ENCODE measurements around the gene WDR12. TPM values are rescaled to one million over a fixed set of nuclear protein-coding genes. Genes with fewer than 3 reads are reported as not detected.

WDR12 gene
- total RNA-seq, 1 experiment from 2014 or later, result 118 TPM

GRCh38 chr2:202883987-202884675 lies 27.3 kb downstream of the WDR12 start:
- H3K36me3 Mint-ChIP-seq (ENCODE audit: insufficient read depth, unreplicated experiment), result peaks cover 45% of the 10 kb centered on the region

GRCh38 chr2:202881570-202881969 lies 29.9 kb downstream of the WDR12 start:
- TF ChIP-seq CTCF (IDR thresholded peaks at IDR 0.05; ENCODE audit: insufficient read depth in 1 of 2, low read depth in 1 of 2, low read length in 1 of 2, severe bottlenecking in 1 of 2, unreplicated experiment in 1 of 2), result no peak
- no peaks in the 10 kb centered on the region for H3K9me3 Mint-ChIP-seq (ENCODE audit: unreplicated experiment)
- Histone ChIP-seq H3K27me3 (replicated peaks; ENCODE audit: control insufficient read depth, insufficient read depth, low read length) (no peaks in the 10 kb centered on the region), H3K4me1 (no peaks in the 10 kb centered on the region), H3K9me3 (no peaks in the 10 kb centered on the region), H3K4me3 (ENCODE audit: low read depth, low read length) (no peak overlapping the region), H3K36me3 (ENCODE audit: control insufficient read depth, insufficient read depth, low read length) (no peaks in the 10 kb centered on the region; the same call in 1 of the 2 replicates)
- ChIA-PET CTCF (no interaction called here), POLR2A (no interaction called here)
- H3K27ac Mint-ChIP-seq (ENCODE audit: unreplicated experiment), result no peak overlapping the region
- no peaks in the 10 kb centered on the region for H3K27me3 Mint-ChIP-seq (ENCODE audit: insufficient read depth, unreplicated experiment)
- intact Hi-C loops (cut with micrococcal nuclease; ENCODE audit: unreplicated experiment), result no loop called here
- no peak overlapping the region for H3K4me3 Mint-ChIP-seq (ENCODE audit: unreplicated experiment)
- no TSS peak for BruUV-seq (replicated peaks)
- H3K36me3 Mint-ChIP-seq (ENCODE audit: insufficient read depth, unreplicated experiment), result peaks cover 28% of the 10 kb centered on the region
- H3K4me1 Mint-ChIP-seq (ENCODE audit: low read depth, unreplicated experiment), result no peaks in the 10 kb centered on the region
- DNase-seq, result no peak

More at GRCh38 chr2:202883987-202884675, 27.3 kb downstream of the WDR12 start:
- no TSS peak for BruUV-seq (replicated peaks)
- no peak for DNase-seq
- Histone ChIP-seq H3K9me3 (no peaks in the 10 kb centered on the region), H3K4me3 (ENCODE audit: low read depth, low read length) (no peak overlapping the region), H3K36me3 (ENCODE audit: control insufficient read depth, insufficient read depth, low read length) (no peaks in the 10 kb centered on the region; the same call in 1 of the 2 replicates), H3K27me3 (replicated peaks; ENCODE audit: control insufficient read depth, insufficient read depth, low read length) (no peaks in the 10 kb centered on the region), H3K4me1 (no peaks in the 10 kb centered on the region)
- Mint-ChIP-seq H3K4me1 (ENCODE audit: low read depth, unreplicated experiment) (no peaks in the 10 kb centered on the region), H3K9me3 (ENCODE audit: unreplicated experiment) (no peaks in the 10 kb centered on the region), H3K27ac (ENCODE audit: unreplicated experiment) (no peak overlapping the region), H3K27me3 (ENCODE audit: insufficient read depth, unreplicated experiment) (no peaks in the 10 kb centered on the region), H3K4me3 (ENCODE audit: unreplicated experiment) (no peak overlapping the region)
- intact Hi-C loops (cut with micrococcal nuclease; ENCODE audit: unreplicated experiment), result no loop called here
- ChIA-PET CTCF (no interaction called here), POLR2A (no interaction called here)
- no peak for TF ChIP-seq CTCF (IDR thresholded peaks at IDR 0.05; ENCODE audit: insufficient read depth in 1 of 2, low read depth in 1 of 2, low read length in 1 of 2, severe bottlenecking in 1 of 2, unreplicated experiment in 1 of 2)

GRCh38 chr2:202877699-202878098 lies 33.8 kb downstream of the WDR12 start:
- no peak for DNase-seq
- BruUV-seq (replicated peaks), result no TSS peak
- Histone ChIP-seq H3K4me1 (no peaks in the 10 kb centered on the region; the same call in 1 of the 2 replicates), H3K9me3 (no peaks in the 10 kb centered on the region), H3K36me3 (ENCODE audit: control insufficient read depth, insufficient read depth, low read length) (no peaks in the 10 kb centered on the region; the same call in 1 of the 2 replicates), H3K4me3 (ENCODE audit: low read depth, low read length) (no peak overlapping the region), H3K27me3 (replicated peaks; ENCODE audit: control insufficient read depth, insufficient read depth, low read length) (no peaks in the 10 kb centered on the region)
- Mint-ChIP-seq H3K4me1 (ENCODE audit: low read depth, unreplicated experiment) (no peaks in the 10 kb centered on the region), H3K27me3 (ENCODE audit: insufficient read depth, unreplicated experiment) (no peaks in the 10 kb centered on the region), H3K27ac (ENCODE audit: unreplicated experiment) (no peak overlapping the region), H3K4me3 (ENCODE audit: unreplicated experiment) (no peak overlapping the region), H3K36me3 (ENCODE audit: insufficient read depth, unreplicated experiment) (peaks cover 12% of the 10 kb centered on the region), H3K9me3 (ENCODE audit: unreplicated experiment) (no peaks in the 10 kb centered on the region)
- TF ChIP-seq CTCF (IDR thresholded peaks at IDR 0.05; ENCODE audit: insufficient read depth in 1 of 2, low read depth in 1 of 2, low read length in 1 of 2, severe bottlenecking in 1 of 2, unreplicated experiment in 1 of 2), result no peak
- CTCF ChIA-PET, result no interaction called here
- POLR2A ChIA-PET, result no interaction called here
- intact Hi-C loops (cut with micrococcal nuclease; ENCODE audit: unreplicated experiment), result no loop called here
